A673 (cell line): ENCODE measurements around the gene NHSL1. TPM values are rescaled to one million over a fixed set of nuclear protein-coding genes. Genes with fewer than 3 reads are reported as not detected.

Experiments
- BruUV-seq: library from RNA; stranded (reverse); fragments of 400-500 nt; replicated peaks from 2 replicates; lab custom pipeline; 2021; lab: Mats Ljungman, UMichigan
- CTCF ChIA-PET: fragments of 300-600 bp; sonication (Branson Sonifier 250); formaldehyde crosslinking; loops from one replicate; lab custom pipeline; 2022; ENCODE audit warnings: antibody characterized with exemption; lab: Charles Lee
- POLR2A ChIA-PET: fragments of 300-600 bp; sonication (Branson Sonifier 250); formaldehyde crosslinking; loops from one replicate; lab custom pipeline; 2022; ENCODE audit warnings: antibody characterized with exemption; ENCODE audit not compliant: low non-redundant PET; lab: Charles Lee
- DNase-seq: peaks from one replicate; pipeline ENCODE4 v3.0.0-alpha.2; 2015; ENCODE audit warnings: low spot score
- H3K27ac ChIP-seq: fragments of 200-600 bp; sonication (generic); 2 replicates; pipeline ENCODE4 v1.5.1; 2016; ENCODE audit warnings: mixed run types, low read depth, mild to moderate bottlenecking, mixed read lengths, antibody characterized with exemption, low read length; ENCODE audit not compliant: poor library complexity, severe bottlenecking
- H3K27me3 ChIP-seq: fragments of 200-600 bp; sonication (generic); replicated peaks from 2 replicates; pipeline ENCODE4 v1.6.1; 2017; ENCODE audit warnings: mixed run types, low read depth, mild to moderate bottlenecking, mixed read lengths, antibody characterized with exemption, low read length; ENCODE audit not compliant: insufficient read depth, poor library complexity
- H3K36me3 ChIP-seq: fragments of 200-600 bp; sonication (generic); 2 replicates; pipeline ENCODE4 v1.6.1; 2016; ENCODE audit warnings: mixed run types, mild to moderate bottlenecking, mixed read lengths, antibody characterized with exemption, low read length; ENCODE audit not compliant: insufficient read depth, poor library complexity, severe bottlenecking
- H3K4me1 ChIP-seq: fragments of 200-600 bp; sonication (generic); 2 replicates; pipeline ENCODE4 v1.6.1; 2017; ENCODE audit warnings: mixed run types, mild to moderate bottlenecking, mixed read lengths, antibody characterized with exemption, low read length; ENCODE audit not compliant: insufficient read depth, poor library complexity, severe bottlenecking
- H3K4me3 ChIP-seq: fragments of 200-600 bp; sonication (generic); 2 replicates; pipeline ENCODE4 v1.5.1; 2016; ENCODE audit warnings: low read depth, mixed run types, mild to moderate bottlenecking, mixed read lengths, low read length; ENCODE audit not compliant: poor library complexity, severe bottlenecking
- H3K9me3 ChIP-seq: fragments of 200-600 bp; sonication (generic); 2 replicates; pipeline ENCODE4 v1.6.1; 2016; ENCODE audit warnings: mixed run types, low read depth, mild to moderate bottlenecking, mixed read lengths, antibody characterized with exemption, low read length; ENCODE audit not compliant: poor library complexity, severe bottlenecking
- CTCF ChIP-seq: fragments of 300-800, 200-600 bp; sonication (generic); conservative IDR thresholded peaks from 2 replicates; pipeline ENCODE4 v1.5.1; 2017; ENCODE audit warnings: low read depth, mild to moderate bottlenecking, antibody characterized with exemption, low read length, moderate library complexity, mixed read lengths
- EZH2 ChIP-seq: fragments of 200-600 bp; sonication (generic); IDR thresholded peaks from 2 replicates; pipeline ENCODE4 v1.6.1; 2017; ENCODE audit warnings: borderline replicate concordance, low read depth, mild to moderate bottlenecking, mixed read lengths, antibody characterized with exemption, low read length; ENCODE audit not compliant: poor library complexity, severe bottlenecking
- intact Hi-C: fragments of 100-400 bp; cut with micrococcal nuclease; formaldehyde crosslinking; loops from one replicate; pipeline ENCODE4 v1.10.0; 2022; ENCODE audit not compliant: unreplicated experiment
- total RNA-seq: library from RNA; stranded (reverse); gene quantifications from 2 replicates; pipeline ENCODE4 v1.2.3, GENCODE V29; 2021

NHSL1 gene
- total RNA-seq, 1 experiment from 2014 or later: 33.1 TPM

DNA sequence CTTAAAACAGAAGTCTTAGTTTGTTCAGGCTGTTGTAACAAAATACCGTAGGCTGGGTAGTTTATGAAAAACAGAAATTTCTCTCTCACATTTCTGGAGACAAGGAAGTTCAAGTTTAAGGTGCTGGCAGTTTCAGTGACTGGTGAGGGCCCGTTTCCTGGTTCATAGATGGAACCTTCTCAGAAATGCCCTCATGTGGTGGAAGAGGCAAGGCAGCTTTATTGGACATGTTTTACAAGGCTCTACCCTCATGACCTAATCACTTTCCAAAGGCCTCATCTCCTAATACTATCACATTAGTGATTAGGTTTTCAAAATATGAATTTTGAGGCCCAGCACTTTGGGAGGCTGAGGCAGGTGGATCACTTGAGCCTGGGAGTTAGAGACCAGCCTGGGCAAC is 92.9 kb downstream of the NHSL1 start:
- no peak for DNase-seq
- no TSS peak for BruUV-seq
- peaks cover 4% of the 10 kb centered on the region for H3K4me1 ChIP-seq
- no peak overlapping the region for H3K4me3 ChIP-seq
- no peaks in the 10 kb centered on the region for H3K27me3 ChIP-seq
- H3K27ac ChIP-seq: no peak overlapping the region
- POLR2A ChIA-PET: no interaction called here
- no peaks in the 10 kb centered on the region for H3K9me3 ChIP-seq
- CTCF ChIA-PET: no interaction called here
- no peaks in the 10 kb centered on the region for H3K36me3 ChIP-seq
- TF ChIP-seq CTCF (no peak), EZH2 (no peak)
- intact Hi-C loops: no loop called here

DNA sequence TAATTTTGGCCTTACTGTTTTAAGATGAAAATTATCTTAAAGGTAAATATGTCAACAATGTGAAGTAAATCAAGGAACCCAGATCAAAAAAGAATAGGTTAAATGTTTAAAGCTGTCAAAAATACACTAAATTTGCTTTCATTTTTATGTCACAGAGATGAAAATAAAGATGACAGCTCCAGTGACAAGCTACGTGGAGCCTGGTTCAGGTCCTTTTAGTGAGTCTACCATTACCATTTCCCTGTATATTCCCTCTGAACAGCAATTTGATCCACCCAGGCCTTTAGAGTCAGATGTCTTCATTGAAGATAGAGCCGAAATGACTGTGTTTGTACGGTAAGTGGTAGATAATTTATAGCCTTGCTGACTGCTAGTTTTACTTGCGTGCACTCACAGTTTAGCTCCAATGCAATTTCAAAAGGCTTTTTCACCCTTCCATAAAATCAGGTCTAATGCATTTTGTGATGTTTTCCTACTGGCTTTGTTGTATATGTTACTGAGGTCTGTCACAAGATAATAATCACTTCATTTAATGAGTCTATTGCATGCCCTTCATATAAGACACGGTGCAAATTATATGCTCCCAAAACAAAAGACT is 93.4 kb downstream of the NHSL1 start:
- H3K4me3 ChIP-seq: no peak overlapping the region

DNA sequence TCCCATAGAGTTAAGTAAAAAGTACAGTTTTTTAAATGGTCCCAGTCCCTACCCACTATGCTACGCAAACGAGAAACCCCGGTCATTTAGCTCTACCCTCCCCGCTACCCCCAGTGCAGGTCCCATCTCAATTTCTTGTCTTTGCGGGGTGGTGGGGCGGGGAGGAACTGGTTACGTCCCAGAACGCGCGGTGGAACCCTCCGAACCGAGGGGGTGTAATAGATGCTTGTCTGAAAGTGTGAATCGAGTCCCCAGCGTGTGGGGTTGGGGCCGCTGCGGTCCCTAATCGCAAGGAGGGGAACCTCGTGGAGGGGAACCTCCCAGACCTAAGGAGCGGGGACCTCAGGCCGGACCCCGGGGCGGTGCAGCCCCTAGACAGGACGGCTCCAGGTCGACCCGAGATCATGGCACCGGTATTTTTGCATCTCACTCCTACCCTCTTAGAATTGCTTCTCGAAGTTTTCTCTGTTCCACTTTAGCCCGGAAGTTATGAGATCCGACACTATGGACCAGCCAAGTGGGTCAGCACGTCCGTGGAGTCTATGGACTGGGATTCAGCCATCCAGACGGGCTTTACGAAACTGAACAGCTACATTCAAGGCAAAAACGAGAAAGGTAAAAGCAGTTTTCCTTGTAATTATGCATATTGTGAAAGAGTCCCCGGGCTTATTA is 94.5 kb downstream of the NHSL1 start:
- DNase-seq: no peak
- H3K27me3 ChIP-seq: no peaks in the 10 kb centered on the region
- peak overlapping the region; percentile 58 for H3K27ac ChIP-seq
- H3K36me3 ChIP-seq: no peaks in the 10 kb centered on the region
- intact Hi-C loops: loop anchor here (2.0 kb wide), 1 partner anchor 288 kb away; no protein-coding TSS in a partner anchor
- H3K4me3 ChIP-seq: peak overlapping the region; percentile 85
- H3K4me1 ChIP-seq: no peaks in the 10 kb centered on the region
- BruUV-seq: no TSS peak
- TF ChIP-seq CTCF (no peak), EZH2 (no peak)
- ChIA-PET POLR2A (no interaction called here), CTCF (no interaction called here)
- H3K9me3 ChIP-seq: no peaks in the 10 kb centered on the region

More for the DNA sequence above, 93.4 kb downstream of the NHSL1 start:
- peaks cover 4% of the 10 kb centered on the region for H3K4me1 ChIP-seq
- H3K27me3 ChIP-seq: no peaks in the 10 kb centered on the region
- TSS peak; percentile 42 for BruUV-seq
- intact Hi-C loops: loop anchor here (2.0 kb wide), 1 partner anchor 289 kb away; no protein-coding TSS in a partner anchor
- ChIA-PET POLR2A (no interaction called here), CTCF (no interaction called here)
- DNase-seq: no peak
- no peaks in the 10 kb centered on the region for H3K36me3 ChIP-seq
- H3K9me3 ChIP-seq: no peaks in the 10 kb centered on the region
- TF ChIP-seq EZH2 (no peak), CTCF (no peak)
- no peak overlapping the region for H3K27ac ChIP-seq
